GM18517 (cell line): ENCODE data around the gene NRXN3.

Experiments used
- ATAC-seq: cut with Tn5 transposase; IDR thresholded peaks from one replicate; pipeline ENCODE4 v1.9.1; 2021; ENCODE audit warnings: mild to moderate bottlenecking, moderate library complexity; ENCODE audit not compliant: unreplicated experiment

Gene NRXN3

DNA sequence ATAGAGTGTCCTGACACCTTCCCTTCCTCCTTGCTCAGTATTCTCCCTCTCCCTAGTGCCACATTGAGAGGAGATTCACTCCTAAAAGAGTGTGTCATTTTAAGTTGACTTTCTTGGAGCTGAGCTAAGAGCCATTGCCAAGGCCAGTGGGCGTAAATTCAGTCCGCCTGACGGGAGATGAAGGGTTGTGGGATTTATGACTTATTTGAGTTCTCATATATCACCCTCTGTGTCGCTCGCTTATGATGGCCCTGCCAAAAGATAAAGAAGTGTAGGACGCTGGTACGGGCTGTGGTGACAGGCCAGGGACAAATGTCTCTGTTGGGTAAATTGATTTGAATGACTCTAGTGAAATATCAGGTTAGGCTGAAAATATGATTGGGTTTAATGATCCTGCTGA is 867.4 kb downstream of the NRXN3 start:
- no peak for ATAC-seq

DNA sequence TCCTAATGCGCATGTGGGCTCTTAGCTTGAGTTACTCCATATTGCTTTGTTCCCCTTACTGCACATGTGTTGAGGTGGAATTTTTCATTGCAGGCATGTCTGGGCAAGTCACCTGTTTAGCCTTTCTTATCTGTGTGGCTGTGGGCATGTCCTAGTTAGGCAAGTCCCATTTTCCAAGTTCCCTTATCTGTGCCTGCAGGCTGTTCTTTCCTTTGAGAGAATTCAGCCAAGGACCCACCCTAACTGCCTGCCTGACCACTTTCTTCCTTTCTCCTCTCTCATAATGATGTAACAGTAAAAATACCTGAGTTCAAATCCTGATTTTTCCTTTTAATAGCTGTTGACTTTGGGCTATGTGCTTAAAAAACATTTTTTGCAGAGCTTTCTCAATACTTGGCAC is 870.6 kb downstream of the NRXN3 start:
- ATAC-seq: no peak

DNA sequence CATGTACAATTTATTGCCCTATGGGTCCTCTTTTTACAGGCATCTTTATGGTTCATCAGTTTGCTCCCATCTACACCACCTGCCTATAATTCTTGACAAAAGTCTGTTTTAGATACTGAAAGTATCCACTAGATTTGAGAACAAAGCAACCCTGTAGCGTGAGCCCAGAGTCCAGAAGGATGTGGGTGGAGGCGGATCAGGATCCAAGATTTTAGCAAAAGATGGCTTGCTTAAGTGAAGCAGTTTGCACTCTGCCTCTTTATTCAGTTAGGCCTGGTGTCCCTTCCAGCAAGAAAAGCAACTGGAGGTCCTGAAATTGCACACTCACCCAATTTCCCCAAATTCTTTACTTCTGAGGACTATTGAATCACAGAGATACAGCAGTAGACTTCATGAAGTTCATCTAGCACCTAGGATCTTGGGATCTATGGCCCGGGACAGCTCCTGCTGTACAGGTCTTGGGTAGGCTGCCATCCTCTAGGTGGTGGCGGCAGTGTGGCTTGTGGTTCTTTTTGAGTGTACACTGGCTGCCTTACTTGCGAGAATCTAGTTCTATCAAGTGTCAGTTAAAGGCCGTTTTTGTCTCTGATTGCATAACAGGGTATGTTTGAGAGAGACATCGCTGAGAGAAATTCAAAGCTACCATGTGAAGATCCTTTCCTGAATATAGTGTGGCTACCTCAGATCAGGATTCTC is 873.2 kb downstream of the NRXN3 start:
- no peak for ATAC-seq

DNA sequence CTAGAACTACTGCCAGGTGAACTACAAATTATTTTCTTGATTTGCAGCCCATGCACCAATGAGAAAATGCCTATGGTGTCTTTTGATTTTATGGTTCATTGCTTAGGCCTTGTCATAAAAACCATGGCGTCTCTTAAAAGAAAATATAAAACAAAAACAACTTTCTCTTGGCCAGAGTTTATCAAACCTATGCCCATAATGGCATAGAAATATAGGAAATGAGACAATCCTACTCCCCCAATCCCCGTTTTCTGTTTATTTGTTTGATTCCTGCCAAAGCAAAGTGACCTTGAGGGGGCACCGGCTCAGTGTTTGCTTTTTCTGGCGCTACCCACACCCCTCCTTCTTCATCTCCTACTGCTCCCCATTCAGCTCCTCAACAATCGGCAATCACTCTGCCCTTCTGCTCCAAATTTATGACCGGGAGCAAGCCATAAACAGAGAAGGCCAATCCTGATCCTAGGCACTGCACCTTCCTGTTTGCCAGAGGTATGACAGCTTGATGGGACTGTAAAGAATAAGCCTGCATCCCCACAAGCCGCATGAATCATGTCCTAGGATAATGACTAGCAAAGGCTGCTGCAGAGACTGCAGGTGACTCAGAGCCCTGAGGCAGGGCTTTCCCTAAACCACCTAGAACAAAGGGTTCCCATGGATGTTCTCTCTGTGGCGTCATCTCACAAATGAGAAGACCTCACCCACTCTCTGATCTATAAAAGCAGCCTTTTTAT is 874.9 kb downstream of the NRXN3 start:
- no peak for ATAC-seq

DNA sequence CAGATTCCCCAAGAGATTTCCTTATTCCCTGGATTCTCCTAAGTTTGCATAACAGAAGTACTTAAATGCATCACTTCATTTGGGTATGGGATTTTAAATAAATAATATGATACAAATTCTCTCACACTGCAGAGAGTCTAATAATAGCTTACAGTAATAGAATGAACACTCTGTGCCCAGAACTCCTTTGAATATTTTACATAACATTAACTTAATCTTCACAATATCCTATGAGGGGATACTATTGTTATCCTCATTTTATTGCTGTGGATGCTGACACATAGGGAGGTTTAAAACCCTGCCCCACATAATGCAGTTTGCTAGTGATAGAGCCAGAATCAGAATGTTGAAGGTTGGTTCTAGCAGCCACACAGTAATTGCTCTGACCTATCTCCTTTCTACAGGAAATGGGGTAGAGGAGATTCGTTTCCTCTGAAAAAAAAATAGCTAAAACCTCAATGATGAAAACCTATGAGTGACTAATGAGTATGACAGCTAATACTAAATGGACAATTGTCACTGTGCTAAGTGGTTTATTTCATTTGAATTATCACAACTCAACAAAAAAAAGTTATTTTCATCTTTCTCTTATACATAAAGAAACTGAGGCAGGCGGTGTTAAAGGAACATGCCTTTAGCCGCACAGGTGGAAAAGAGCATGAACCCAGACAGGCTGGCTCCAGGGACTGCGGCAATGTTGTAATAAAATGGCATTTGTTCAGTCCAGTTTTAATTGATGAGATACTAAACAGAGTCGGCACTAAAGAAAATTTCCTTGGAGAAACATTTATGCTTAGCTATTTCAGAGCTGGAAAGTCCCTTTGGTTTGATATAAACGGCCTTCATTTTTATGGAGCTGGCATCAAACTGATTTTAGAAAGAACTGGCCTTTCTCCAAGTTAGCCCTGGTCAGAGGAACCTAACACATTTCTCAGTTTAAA is 880.9 kb downstream of the NRXN3 start:
- no peak for ATAC-seq

DNA sequence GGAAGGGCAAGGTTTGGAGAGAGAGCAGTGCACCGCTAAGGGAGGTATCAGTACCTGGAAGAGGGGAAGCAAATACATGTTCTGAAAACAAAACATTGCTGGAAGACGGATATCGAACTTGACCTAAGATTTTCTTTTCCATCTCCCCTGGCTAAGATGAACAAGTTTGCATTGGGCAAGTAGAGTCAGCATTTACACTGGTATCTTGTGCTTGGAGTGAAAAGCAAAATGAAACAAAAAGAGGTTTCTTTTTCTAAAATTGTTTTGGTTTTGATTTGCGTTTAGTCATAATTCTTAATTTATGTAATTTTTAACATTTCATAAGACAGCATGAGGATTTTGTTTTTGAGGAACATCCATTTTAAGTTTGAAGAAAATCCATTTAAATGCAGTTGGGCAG is 881.6 kb downstream of the NRXN3 start:
- no peak for ATAC-seq

DNA sequence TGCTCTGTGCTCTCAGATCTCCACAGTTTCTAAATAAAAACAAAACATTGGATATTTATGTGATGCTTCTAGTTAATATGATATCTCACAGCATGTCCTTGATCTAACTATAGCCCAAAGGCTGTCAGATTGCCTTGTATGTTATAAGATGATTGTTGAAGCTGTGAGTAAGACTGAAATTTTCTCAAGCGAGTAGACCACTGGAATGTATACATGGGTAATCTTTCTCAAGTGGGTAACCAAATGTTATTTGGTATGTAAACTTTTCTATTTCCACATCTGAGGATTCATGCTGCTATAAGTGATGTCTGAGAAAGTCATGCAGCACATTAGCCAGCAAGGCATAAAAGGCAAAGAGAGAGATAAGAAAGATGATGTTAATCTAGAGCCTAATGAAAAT is 886.7 kb downstream of the NRXN3 start:
- no peak for ATAC-seq

DNA sequence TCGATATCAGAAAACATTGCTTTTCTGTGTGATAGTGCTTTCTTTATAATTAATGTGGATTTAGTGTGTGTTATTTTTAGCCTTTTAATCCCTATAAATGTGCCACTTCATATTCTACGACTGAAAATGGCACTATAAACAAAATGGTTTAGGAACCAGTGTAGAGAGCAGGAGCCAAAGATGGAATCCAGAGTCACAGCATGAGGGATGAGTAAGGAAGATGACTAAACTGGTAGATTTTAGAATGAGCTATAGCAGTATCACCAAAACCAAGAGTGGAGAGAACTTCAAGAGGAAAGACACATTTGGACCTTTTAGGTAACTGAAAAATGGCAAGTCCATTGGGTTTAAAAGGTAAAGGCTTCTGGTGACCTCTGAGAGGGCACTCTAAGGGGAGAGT is 887.2 kb downstream of the NRXN3 start:
- no peak for ATAC-seq

DNA sequence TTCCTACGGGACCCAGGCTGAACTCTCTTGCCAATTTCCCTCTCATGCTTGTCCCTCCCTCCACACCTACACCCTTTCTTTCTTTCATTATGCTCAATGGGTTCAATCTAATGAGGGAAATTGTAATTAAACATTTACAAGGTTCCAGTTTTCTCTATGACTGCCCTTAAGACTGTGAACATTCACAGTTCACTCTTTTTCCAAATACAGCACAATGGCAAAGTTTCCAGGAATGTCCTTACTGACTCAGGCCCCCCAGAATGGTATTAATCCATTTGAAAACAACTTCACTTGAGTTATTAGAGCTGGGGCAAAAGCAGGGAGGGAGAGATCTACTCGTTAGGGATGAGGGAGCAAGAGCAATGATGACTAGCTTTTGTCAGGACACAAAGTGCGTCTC is 892.1 kb downstream of the NRXN3 start:
- ATAC-seq: no peak

DNA sequence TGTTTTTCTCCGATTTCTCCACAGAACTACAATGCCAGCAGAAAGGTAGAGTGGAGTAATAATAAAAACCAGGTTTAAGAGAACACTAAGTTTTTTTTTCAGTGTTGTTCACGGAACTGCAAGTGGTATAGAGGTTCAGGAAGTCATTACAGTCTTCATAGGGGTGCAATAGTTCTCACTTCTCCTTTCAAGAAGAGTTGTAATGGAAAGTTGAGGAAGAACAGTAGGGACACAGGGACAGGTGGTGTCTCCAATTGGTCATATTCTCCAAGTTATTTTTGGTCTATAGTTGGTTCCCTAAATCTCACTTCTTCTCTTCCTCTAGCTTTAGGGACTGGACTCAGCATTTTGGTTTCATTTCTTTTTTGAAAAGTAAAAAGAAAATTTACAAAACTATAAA is 894.0 kb downstream of the NRXN3 start:
- no peak for ATAC-seq

DNA sequence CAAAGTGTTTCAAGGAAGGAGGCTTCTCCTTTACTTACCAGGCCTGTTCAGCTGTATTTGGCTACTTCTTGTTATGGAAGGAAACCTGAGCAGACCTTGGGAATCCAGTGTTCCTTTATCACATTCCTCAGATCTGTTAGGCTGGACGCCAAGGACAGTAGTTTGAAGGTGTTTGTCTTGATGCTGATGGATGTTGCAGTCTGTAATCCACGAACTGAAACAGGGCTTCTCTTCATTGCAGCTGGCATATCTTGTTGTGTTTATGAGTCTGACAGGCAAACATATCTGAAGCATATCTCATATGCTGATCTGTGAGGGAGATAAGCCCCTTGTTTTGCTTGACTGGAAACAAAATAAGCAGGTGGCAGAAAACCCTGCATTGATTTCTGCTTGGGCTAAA is 904.3 kb downstream of the NRXN3 start:
- ATAC-seq: no peak

DNA sequence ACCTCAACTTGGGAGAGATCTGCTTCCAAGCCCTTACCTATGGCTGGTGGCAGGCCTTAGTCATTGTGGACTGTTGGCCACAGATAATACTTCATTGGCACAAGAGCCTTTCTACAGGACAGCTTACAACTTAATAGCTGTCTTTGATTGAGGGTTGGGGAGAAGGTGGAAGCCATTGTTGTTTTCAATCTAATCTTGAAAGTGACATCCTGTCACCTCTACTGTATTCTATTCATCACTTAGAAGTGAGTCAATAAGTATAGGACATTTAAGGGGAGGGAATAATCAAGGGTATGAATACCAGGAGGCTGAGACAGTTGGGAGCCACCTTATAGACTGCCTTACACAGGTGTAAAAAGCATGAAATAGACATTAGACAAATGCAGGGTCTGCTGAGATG is 906.3 kb downstream of the NRXN3 start:
- no peak for ATAC-seq

DNA sequence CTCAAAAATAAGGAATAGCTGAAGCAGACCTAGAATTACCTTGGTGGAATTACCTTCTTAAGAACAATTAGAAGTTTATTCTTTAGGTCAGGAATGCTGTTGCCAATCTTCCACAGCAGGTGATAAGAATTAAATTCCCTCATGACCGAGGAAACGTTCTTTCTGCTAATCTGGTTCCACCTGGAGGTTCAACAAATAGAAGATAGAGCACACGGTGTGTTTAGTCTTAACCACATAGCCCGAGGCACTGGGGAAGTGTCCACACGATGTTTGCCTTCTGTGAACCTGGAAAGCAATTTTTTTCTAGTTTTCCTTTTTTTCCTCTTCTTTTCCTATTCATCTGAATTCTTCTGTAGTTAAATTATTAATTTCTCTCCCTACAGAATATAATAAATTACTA is 906.9 kb downstream of the NRXN3 start:
- no peak for ATAC-seq

DNA sequence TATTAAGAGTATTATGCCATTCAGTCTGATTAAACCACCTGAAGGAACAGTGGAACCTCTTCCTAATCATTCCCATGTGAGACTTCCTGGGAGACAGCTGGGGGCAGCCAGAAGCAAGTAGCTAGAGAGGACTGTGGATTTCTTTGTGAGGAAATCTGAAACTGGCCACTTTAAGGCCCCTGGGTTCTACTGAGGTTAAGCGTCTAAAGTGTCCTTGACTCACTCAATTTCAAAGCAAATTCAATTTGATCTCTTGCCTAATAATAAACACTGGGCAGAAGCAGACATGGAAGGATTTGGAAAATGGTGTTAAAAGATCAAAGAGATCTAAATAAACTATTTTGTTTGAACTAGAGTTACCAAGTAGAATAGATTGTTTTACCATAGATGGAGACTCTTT is 909.9 kb downstream of the NRXN3 start:
- ATAC-seq: no peak

DNA sequence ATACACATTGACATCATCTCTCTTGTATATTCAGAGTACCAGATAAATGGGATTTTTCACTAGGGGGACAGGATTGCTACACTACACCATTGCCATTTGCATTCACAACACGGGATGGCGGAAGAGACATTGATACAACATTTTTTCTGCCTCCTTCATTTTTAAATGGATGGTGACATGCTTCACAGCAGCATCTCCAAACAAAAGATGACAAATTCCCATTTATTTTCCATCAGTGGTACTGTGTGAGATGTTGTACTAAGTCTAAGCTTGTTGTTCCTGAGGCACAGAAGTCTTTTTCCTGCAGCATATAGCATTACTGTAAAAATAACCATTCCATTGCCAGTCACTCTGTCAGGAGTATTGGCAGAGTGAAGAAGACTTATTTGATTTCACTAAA is 912.7 kb downstream of the NRXN3 start:
- ATAC-seq: no peak

DNA sequence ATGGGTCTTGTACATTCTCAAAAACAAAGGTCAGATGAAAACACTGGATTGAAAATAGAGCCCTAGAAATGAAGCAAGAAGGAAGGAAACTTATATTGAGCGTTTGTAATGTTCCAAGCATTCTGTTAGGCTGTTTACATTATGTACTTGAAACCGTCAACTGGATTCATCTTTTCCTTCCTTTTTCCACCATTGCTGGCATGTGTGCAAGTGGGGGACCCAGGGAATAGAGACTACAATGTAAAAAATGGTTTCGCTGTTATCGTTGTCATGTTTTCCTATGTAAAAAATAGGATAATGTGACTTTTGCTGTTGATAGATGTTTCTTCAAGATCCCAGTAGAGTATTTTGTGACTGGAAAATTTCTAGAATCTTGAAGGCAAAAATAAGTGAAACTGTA is 913.2 kb downstream of the NRXN3 start:
- no peak for ATAC-seq

DNA sequence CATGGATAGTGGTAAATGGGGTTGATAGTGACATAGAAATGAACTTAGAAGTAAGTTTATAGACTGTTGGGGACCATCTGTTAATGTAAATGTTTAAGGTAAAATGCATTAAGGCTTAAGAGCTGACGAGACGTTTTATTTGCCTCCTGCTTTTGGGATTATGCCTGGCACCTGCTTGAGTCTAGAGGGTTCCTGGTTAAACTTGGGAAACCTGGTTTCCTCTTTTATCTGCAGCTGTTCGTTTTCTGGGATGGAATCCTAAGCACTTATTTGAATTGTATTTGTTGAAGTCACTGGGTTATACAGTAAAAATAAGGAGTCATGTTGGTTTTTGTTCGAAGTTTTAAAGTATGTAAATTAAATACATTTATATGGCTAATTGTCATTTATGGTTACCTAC is 914.7 kb downstream of the NRXN3 start:
- no peak for ATAC-seq

DNA sequence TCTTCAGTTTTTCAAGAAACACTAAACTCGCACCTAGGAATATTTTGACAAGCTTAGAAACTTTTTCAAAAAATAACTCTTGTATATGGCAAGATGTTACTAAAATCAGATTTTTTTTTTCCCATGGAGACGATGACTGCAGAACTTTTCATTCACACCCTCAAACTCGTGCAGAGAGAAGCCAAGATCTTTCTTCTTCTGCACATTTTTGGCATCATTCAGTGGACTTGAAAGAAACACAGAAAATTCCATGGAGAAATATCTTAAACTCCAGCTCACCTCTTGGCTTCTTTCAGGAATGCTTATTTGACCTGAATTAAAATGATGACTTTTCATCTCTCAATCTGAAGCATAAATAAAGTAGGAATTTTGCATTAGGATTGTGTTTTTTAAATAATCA is 919.4 kb downstream of the NRXN3 start:
- no peak for ATAC-seq

DNA sequence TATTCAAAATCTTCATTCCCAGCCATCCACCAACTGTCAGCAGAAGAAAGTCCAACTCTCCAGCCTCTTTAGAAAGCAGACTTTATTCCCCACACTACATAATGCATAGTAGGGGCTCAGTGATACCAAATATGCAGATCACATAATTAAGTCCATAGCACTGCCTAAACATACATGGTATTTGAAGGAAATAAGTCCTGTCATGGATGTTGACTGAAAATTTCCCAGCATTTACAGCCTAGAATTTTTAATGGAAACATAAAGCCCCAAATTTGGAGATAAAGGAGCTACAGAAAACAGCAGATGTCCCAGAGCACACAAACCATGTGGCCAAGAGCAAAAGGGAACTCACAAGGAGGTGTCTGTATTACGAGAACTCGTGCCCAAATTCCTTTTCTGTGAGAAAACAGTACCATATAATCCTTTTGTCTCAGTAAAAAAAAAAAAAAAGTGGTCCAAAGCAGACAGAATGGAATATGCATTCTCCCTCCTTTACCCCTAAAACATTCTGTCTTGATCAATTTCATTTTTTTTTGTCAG is 920.5 kb downstream of the NRXN3 start:
- no peak for ATAC-seq

DNA sequence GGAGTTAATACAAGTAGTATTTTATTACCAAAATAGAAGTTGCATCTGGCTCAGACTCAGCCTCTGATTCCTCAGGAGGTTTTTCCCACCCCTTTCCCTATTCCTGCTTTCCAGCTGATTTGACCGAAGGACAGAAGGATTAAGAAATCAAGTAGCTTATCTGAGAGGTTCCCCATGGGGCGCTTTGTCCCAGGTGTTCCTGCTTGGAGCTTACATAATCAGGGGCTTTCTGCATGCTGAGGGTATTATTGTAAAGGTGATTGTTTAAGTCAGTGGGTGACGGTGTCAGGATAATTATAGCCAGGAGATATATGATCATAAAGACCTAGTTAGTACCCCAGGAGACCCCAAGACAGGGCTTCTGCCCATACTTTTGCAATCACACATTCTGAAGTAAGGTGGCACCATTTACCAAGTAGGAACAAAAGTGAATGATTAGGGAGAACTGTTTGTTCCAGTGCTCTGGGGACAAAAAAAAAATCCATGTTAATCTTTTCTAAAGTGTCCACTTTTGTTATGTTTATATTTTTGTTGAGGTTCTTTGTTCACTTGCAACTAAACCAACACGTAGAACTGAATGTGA is 921.3 kb downstream of the NRXN3 start:
- no peak for ATAC-seq

DNA sequence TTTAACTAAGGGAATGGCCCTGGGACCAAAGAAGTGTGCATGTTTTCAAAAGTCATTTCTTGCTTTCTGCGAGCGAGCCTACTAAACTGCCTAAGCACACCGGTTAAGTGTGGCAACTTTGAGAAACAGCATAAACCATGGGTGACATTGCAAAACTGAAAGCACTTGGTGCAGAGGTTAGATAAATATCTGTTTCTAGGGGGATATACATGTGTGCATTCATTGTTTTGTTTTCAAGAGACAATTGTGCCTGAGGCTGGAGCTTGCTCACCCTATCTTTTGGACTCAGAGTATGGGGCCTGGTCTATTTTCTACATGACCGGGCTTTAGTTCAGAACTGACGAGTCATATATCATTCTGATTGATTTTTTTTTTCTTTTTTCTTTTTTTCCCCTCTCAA is 923.4 kb downstream of the NRXN3 start:
- ATAC-seq: no peak
